ENCODE measurements around the gene CNFN. TPM values are rescaled to one million over a fixed set of nuclear protein-coding genes. Genes with fewer than 3 reads are reported as not detected.
A peak's percentile ranks its signal among the peaks of the same experiment; 100 is the strongest.

The CNFN gene
- not detected for total RNA-seq

- Mint-ChIP-seq H3K4me1 (ENCODE audit: low read depth in 2 of 2) (peaks cover 7 to 11% of the 10 kb centered on the region in 2 donors), H3K27ac (no peak within 1 kb of the TSS), H3K27me3 (peaks cover 23 to 31% of the 10 kb centered on the region in 2 donors), H3K36me3 (no peaks in the 10 kb centered on the region), H3K9me3 (no peaks in the 10 kb centered on the region), H3K4me3 (no peak within 1 kb of the TSS)
- no peak for ATAC-seq
- no peak for DNase-seq (ENCODE audit: low spot score)
These were observed at the start of gene CNFN for GRCh38 chr19:42389899-42390298. TSS of gene CNFN (minus strand) at chr19:42390297. CDS start at chr19:42389037, 1,260 bp downstream.

GRCh38 chr19:42436006-42436405 lies 45.9 kb upstream of the CNFN start:
- no peaks in the 10 kb centered on the region for H3K9me3 Mint-ChIP-seq
- no peak for DNase-seq (ENCODE audit: low spot score)
- H3K27me3 Mint-ChIP-seq: peaks cover 0 to 4% of the 10 kb centered on the region in 2 donors
- no peak overlapping the region for H3K4me3 Mint-ChIP-seq
- no peak overlapping the region for H3K27ac Mint-ChIP-seq
- ATAC-seq: no peak
- peaks cover 11 to 15% of the 10 kb centered on the region in 2 donors for H3K4me1 Mint-ChIP-seq (ENCODE audit: low read depth in 2 of 2)
- no peaks in the 10 kb centered on the region for H3K36me3 Mint-ChIP-seq

- Mint-ChIP-seq H3K4me1 (ENCODE audit: low read depth in 2 of 2) (peaks cover 5 to 8% of the 10 kb centered on the region in 2 donors), H3K27me3 (no peaks in the 10 kb centered on the region), H3K4me3 (no peak overlapping the region), H3K36me3 (no peaks in the 10 kb centered on the region), H3K27ac (no peak overlapping the region), H3K9me3 (no peaks in the 10 kb centered on the region)
- ATAC-seq: no peak
- no peak for DNase-seq (ENCODE audit: low spot score)
These were observed 45.2 kb upstream of the CNFN start for GRCh38 chr19:42435316-42435715.

GRCh38 chr19:42433503-42434260 lies 43.6 kb upstream of the CNFN start:
- Mint-ChIP-seq H3K9me3 (no peaks in the 10 kb centered on the region), H3K4me3 (no peak overlapping the region), H3K4me1 (ENCODE audit: low read depth in 2 of 2) (peaks cover 5 to 6% of the 10 kb centered on the region in 2 donors), H3K36me3 (no peaks in the 10 kb centered on the region), H3K27ac (no peak overlapping the region), H3K27me3 (no peaks in the 10 kb centered on the region)
- DNase-seq (ENCODE audit: low spot score) (no peak), ATAC-seq (peak; percentile 65 to 77)

GRCh38 chr19:42431486-42431885 lies 41.4 kb upstream of the CNFN start:
- DNase-seq (ENCODE audit: low spot score) (no peak), ATAC-seq (no peak)
- Mint-ChIP-seq H3K4me3 (no peak overlapping the region), H3K27ac (no peak overlapping the region), H3K4me1 (ENCODE audit: low read depth in 2 of 2) (no peaks in the 10 kb centered on the region), H3K9me3 (no peaks in the 10 kb centered on the region), H3K27me3 (no peaks in the 10 kb centered on the region), H3K36me3 (no peaks in the 10 kb centered on the region)

GRCh38 chr19:42428676-42429075 lies 38.6 kb upstream of the CNFN start:
- ATAC-seq: no peak
- Mint-ChIP-seq H3K4me3 (no peak overlapping the region), H3K9me3 (no peaks in the 10 kb centered on the region), H3K27ac (no peak overlapping the region), H3K36me3 (no peaks in the 10 kb centered on the region), H3K4me1 (ENCODE audit: low read depth in 2 of 2) (peaks cover under 1 to 6% of the 10 kb centered on the region in 2 donors), H3K27me3 (no peaks in the 10 kb centered on the region)
- no peak for DNase-seq (ENCODE audit: low spot score)

- H3K27ac Mint-ChIP-seq: no peak within 1 kb of the TSS
- peaks cover 14 to 20% of the 10 kb centered on the region in 2 donors for H3K4me1 Mint-ChIP-seq (ENCODE audit: low read depth in 2 of 2)
- H3K27me3 Mint-ChIP-seq: no peaks in the 10 kb centered on the region
- H3K4me3 Mint-ChIP-seq: no peak within 1 kb of the TSS
- H3K9me3 Mint-ChIP-seq: no peaks in the 10 kb centered on the region
- no peaks in the 10 kb centered on the region for H3K36me3 Mint-ChIP-seq
- DNase-seq (ENCODE audit: low spot score): no peak
- ATAC-seq: no peak
These were observed 37.2 kb upstream of the CNFN start, which contains the start of gene LIPE for GRCh38 chr19:42427313-42427712. TSS of gene LIPE (minus strand) at chr19:42427388. CDS start at chr19:42427149, 239 bp downstream.

GRCh38 chr19:42426643-42427042 lies 36.5 kb upstream of the CNFN start:
- DNase-seq (ENCODE audit: low spot score): no peak
- Mint-ChIP-seq H3K4me1 (ENCODE audit: low read depth in 2 of 2) (peaks cover 19 to 25% of the 10 kb centered on the region in 2 donors), H3K36me3 (no peaks in the 10 kb centered on the region), H3K27ac (no peak overlapping the region), H3K27me3 (no peaks in the 10 kb centered on the region), H3K9me3 (no peaks in the 10 kb centered on the region), H3K4me3 (no peak overlapping the region)
- no peak for ATAC-seq

- DNase-seq (ENCODE audit: low spot score): no peak
- H3K9me3 Mint-ChIP-seq: no peaks in the 10 kb centered on the region
These were observed 34.6 kb upstream of the CNFN start for GRCh38 chr19:42424712-42425131.

GRCh38 chr19:42424345-42424707 lies 34.2 kb upstream of the CNFN start:
- peak overlapping the region; percentile 92 for H3K4me3 Mint-ChIP-seq
- DNase-seq (ENCODE audit: low spot score): no peak
- H3K27ac Mint-ChIP-seq: peak overlapping the region; percentile 85 to 95
- ATAC-seq: no peak
- peaks cover 36 to 38% of the 10 kb centered on the region in 2 donors for H3K4me1 Mint-ChIP-seq (ENCODE audit: low read depth in 2 of 2)
- no peaks in the 10 kb centered on the region for H3K9me3 Mint-ChIP-seq
- no peaks in the 10 kb centered on the region for H3K27me3 Mint-ChIP-seq
- H3K36me3 Mint-ChIP-seq: no peaks in the 10 kb centered on the region

More at GRCh38 chr19:42424712-42425131, 34.6 kb upstream of the CNFN start:
- H3K36me3 Mint-ChIP-seq: no peaks in the 10 kb centered on the region
- H3K27ac Mint-ChIP-seq: peak overlapping the region; percentile 85 to 95
- peak overlapping the region; percentile 92 for H3K4me3 Mint-ChIP-seq
- no peak for ATAC-seq
- peaks cover 36 to 38% of the 10 kb centered on the region in 2 donors for H3K4me1 Mint-ChIP-seq (ENCODE audit: low read depth in 2 of 2)
- H3K27me3 Mint-ChIP-seq: no peaks in the 10 kb centered on the region

GRCh38 chr19:42423462-42424344 lies 33.6 kb upstream of the CNFN start:
- Mint-ChIP-seq H3K36me3 (no peaks in the 10 kb centered on the region), H3K27me3 (no peaks in the 10 kb centered on the region), H3K9me3 (no peaks in the 10 kb centered on the region), H3K4me1 (ENCODE audit: low read depth in 2 of 2) (peaks cover 36 to 38% of the 10 kb centered on the region in 2 donors), H3K27ac (peak overlapping the region; percentile 85 to 95), H3K4me3 (peak overlapping the region; percentile 92)
- peak; percentile 96 for DNase-seq (ENCODE audit: low spot score)
- ATAC-seq: peak; percentile 98 to 99

GRCh38 chr19:42422901-42423461 lies 32.9 kb upstream of the CNFN start:
- Mint-ChIP-seq H3K27me3 (no peaks in the 10 kb centered on the region), H3K36me3 (no peaks in the 10 kb centered on the region), H3K4me3 (peak overlapping the region; percentile 92), H3K9me3 (no peaks in the 10 kb centered on the region), H3K27ac (peak overlapping the region; percentile 85 to 95), H3K4me1 (ENCODE audit: low read depth in 2 of 2) (peaks cover 36 to 38% of the 10 kb centered on the region in 2 donors)
- ATAC-seq (peak; percentile 68 to 69), DNase-seq (ENCODE audit: low spot score) (no peak)

GRCh38 chr19:42422092-42422900 lies 32.2 kb upstream of the CNFN start:
- Mint-ChIP-seq H3K27me3 (no peaks in the 10 kb centered on the region), H3K9me3 (no peaks in the 10 kb centered on the region), H3K27ac (peak overlapping the region; percentile 85 to 95), H3K4me1 (ENCODE audit: low read depth in 2 of 2) (peaks cover 36 to 38% of the 10 kb centered on the region in 2 donors), H3K4me3 (peak overlapping the region; percentile 92), H3K36me3 (no peaks in the 10 kb centered on the region)
- DNase-seq (ENCODE audit: low spot score): no peak
- no peak for ATAC-seq
